Ishikawa (cell line): ENCODE measurements around the gene WDR72.

Source experiments
- CEBPB ChIP-seq: IDR thresholded peaks from 2 replicates; pipeline ENCODE4 v1.6.1; 2012
- TAF1 ChIP-seq: IDR thresholded peaks from 2 replicates; pipeline ENCODE4 v1.6.1; 2012; ENCODE audit warnings: low read depth, mild to moderate bottlenecking
- TEAD4 ChIP-seq: IDR thresholded peaks from 2 replicates; pipeline ENCODE4 v1.6.1; 2012
- TF ChIP-seq, protein P1 (sequence below): IDR thresholded peaks from 2 replicates; pipeline ENCODE4 v1.6.1; 2012; ENCODE audit warnings: low read depth, mild to moderate bottlenecking
- TF ChIP-seq, protein P2 (sequence below): IDR thresholded peaks from 2 replicates; pipeline ENCODE4 v1.6.1; 2012

DNA sequence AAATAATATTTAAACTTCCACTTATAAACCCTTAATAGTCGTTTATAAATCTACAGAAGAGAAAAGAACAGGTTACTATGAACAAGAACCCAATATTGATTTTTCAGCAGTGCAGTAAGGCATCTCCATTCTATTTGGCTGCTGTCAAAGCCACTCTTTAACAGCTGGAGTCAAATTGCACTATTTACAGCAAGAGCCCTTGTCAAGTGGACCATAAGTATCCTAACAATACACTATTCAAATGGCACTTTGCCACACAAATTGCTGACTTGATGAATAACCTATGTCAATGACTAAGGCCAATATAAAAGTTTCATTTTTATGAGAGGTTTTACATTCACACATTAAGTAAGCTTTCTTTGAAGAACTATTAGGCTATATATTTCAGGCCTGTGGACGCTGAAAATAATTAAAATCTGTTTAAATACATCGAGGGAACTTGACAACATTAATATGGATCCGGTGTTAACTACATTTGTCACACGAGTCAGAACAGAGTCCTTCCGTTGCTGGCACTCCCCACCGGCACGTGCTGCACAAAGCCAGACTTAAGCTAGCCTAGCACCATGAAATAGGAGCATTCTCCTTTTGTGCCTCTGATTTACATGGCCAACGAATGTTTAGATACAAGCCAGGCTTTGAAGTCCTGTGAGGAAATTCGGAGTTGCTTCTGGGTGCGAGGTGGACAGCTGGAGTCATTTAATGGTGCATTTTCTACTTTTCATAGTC lies 100.5 kb downstream of the WDR72 start:
- TF ChIP-seq, protein P1, sequence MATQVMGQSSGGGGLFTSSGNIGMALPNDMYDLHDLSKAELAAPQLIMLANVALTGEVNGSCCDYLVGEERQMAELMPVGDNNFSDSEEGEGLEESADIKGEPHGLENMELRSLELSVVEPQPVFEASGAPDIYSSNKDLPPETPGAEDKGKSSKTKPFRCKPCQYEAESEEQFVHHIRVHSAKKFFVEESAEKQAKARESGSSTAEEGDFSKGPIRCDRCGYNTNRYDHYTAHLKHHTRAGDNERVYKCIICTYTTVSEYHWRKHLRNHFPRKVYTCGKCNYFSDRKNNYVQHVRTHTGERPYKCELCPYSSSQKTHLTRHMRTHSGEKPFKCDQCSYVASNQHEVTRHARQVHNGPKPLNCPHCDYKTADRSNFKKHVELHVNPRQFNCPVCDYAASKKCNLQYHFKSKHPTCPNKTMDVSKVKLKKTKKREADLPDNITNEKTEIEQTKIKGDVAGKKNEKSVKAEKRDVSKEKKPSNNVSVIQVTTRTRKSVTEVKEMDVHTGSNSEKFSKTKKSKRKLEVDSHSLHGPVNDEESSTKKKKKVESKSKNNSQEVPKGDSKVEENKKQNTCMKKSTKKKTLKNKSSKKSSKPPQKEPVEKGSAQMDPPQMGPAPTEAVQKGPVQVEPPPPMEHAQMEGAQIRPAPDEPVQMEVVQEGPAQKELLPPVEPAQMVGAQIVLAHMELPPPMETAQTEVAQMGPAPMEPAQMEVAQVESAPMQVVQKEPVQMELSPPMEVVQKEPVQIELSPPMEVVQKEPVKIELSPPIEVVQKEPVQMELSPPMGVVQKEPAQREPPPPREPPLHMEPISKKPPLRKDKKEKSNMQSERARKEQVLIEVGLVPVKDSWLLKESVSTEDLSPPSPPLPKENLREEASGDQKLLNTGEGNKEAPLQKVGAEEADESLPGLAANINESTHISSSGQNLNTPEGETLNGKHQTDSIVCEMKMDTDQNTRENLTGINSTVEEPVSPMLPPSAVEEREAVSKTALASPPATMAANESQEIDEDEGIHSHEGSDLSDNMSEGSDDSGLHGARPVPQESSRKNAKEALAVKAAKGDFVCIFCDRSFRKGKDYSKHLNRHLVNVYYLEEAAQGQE, result no peak
- no peak for TF ChIP-seq TAF1
- TF ChIP-seq CEBPB, result no peak
- no peak for TF ChIP-seq TEAD4
- TF ChIP-seq, protein P2, sequence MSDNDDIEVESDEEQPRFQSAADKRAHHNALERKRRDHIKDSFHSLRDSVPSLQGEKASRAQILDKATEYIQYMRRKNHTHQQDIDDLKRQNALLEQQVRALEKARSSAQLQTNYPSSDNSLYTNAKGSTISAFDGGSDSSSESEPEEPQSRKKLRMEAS, result no peak
